ENCODE results near the gene SGCD. TPM values are rescaled to one million over a fixed set of nuclear protein-coding genes. Genes with fewer than 3 reads are reported as not detected.

The SGCD gene
- polyA plus RNA-seq, 1 of the 3 experiments (the other 2 are of a cell fraction): 0.87 TPM

DNA sequence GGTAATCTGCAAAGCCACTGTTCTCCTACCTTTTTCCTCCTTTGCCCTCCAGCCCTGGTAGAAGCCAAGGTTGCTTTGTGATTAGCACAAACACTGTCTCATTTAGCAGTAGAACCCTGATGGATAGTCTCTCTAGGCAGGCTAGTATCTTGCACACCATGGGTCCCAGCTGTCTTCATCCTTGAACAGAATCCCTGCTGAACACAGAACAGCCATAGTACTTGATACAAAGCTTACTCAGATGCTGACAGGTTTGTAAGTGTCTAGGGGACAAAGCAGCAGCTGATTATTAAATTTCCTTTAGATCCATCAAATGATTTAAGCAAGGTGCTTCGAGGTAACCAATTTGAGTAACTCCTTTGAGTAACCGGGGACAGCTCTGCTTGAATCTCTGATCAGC, 359.4 kb downstream of the SGCD start:
- ChIA-PET POLR2A (no interaction called here), CTCF (no interaction called here)
- no peak overlapping the region for H2AFZ ChIP-seq (ENCODE audit: low read depth)
- H3K9me2 ChIP-seq: no peaks in the 10 kb centered on the region
- TF ChIP-seq, protein P1, sequence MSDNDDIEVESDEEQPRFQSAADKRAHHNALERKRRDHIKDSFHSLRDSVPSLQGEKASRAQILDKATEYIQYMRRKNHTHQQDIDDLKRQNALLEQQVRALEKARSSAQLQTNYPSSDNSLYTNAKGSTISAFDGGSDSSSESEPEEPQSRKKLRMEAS (IDR thresholded peaks at IDR 0.05; ENCODE audit: low read depth): no peak
- TF ChIP-seq, protein P2, sequence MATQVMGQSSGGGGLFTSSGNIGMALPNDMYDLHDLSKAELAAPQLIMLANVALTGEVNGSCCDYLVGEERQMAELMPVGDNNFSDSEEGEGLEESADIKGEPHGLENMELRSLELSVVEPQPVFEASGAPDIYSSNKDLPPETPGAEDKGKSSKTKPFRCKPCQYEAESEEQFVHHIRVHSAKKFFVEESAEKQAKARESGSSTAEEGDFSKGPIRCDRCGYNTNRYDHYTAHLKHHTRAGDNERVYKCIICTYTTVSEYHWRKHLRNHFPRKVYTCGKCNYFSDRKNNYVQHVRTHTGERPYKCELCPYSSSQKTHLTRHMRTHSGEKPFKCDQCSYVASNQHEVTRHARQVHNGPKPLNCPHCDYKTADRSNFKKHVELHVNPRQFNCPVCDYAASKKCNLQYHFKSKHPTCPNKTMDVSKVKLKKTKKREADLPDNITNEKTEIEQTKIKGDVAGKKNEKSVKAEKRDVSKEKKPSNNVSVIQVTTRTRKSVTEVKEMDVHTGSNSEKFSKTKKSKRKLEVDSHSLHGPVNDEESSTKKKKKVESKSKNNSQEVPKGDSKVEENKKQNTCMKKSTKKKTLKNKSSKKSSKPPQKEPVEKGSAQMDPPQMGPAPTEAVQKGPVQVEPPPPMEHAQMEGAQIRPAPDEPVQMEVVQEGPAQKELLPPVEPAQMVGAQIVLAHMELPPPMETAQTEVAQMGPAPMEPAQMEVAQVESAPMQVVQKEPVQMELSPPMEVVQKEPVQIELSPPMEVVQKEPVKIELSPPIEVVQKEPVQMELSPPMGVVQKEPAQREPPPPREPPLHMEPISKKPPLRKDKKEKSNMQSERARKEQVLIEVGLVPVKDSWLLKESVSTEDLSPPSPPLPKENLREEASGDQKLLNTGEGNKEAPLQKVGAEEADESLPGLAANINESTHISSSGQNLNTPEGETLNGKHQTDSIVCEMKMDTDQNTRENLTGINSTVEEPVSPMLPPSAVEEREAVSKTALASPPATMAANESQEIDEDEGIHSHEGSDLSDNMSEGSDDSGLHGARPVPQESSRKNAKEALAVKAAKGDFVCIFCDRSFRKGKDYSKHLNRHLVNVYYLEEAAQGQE (IDR thresholded peaks at IDR 0.05; ENCODE audit: low read depth, low read length): no peak
- TF ChIP-seq, protein P3, sequence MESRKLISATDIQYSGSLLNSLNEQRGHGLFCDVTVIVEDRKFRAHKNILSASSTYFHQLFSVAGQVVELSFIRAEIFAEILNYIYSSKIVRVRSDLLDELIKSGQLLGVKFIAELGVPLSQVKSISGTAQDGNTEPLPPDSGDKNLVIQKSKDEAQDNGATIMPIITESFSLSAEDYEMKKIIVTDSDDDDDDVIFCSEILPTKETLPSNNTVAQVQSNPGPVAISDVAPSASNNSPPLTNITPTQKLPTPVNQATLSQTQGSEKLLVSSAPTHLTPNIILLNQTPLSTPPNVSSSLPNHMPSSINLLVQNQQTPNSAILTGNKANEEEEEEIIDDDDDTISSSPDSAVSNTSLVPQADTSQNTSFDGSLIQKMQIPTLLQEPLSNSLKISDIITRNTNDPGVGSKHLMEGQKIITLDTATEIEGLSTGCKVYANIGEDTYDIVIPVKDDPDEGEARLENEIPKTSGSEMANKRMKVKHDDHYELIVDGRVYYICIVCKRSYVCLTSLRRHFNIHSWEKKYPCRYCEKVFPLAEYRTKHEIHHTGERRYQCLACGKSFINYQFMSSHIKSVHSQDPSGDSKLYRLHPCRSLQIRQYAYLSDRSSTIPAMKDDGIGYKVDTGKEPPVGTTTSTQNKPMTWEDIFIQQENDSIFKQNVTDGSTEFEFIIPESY (IDR thresholded peaks at IDR 0.05; ENCODE audit: borderline replicate concordance, low read depth): no peak
- TF ChIP-seq YY1 (IDR thresholded peaks at IDR 0.05; ENCODE audit: low read depth) (no peak), RFX5 (IDR thresholded peaks at IDR 0.05; ENCODE audit: low read length) (no peak), TCF12 (IDR thresholded peaks at IDR 0.05) (no peak), TAF1 (IDR thresholded peaks at IDR 0.05; ENCODE audit: borderline replicate concordance, low read depth, low read length) (no peak), GATA2 (CRISPR knock-in tag; IDR thresholded peaks at IDR 0.05) (no peak), CHD2 (IDR thresholded peaks at IDR 0.05; ENCODE audit: low read length, partially characterized antibody) (no peak), GABPA (IDR thresholded peaks at IDR 0.05; ENCODE audit: low read depth) (no peak), RAD21 (IDR thresholded peaks at IDR 0.05; ENCODE audit: low read length) (no peak)
- TF ChIP-seq, protein P4, sequence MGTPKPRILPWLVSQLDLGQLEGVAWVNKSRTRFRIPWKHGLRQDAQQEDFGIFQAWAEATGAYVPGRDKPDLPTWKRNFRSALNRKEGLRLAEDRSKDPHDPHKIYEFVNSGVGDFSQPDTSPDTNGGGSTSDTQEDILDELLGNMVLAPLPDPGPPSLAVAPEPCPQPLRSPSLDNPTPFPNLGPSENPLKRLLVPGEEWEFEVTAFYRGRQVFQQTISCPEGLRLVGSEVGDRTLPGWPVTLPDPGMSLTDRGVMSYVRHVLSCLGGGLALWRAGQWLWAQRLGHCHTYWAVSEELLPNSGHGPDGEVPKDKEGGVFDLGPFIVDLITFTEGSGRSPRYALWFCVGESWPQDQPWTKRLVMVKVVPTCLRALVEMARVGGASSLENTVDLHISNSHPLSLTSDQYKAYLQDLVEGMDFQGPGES (IDR thresholded peaks at IDR 0.05; ENCODE audit: low read depth, low read length): no peak
- 13% methylated on average over 2 of the region's 2 CpGs for WGBS (ENCODE audit: low lambda C conversion rate)
- no peaks in the 10 kb centered on the region for H4K20me1 ChIP-seq (ENCODE audit: insufficient read depth)
- no peak for DNase-seq
- H3K4me1 ChIP-seq (ENCODE audit: control insufficient read depth in 1 of 2, insufficient read depth in 2 of 2, low read depth in 1 of 2, low read length in 1 of 2): peaks cover 0 to 13% of the 10 kb centered on the region in 2 experiments; a peak in 1 of 4 replicates
- H3K79me2 ChIP-seq (ENCODE audit: insufficient read depth): no peaks in the 10 kb centered on the region
- no peak overlapping the region for H3K4me3 ChIP-seq (ENCODE audit: low read depth in 2 of 2, low read length in 1 of 2)
- H3K9ac ChIP-seq: no peak overlapping the region
- H3K4me2 ChIP-seq: no peak overlapping the region
- H3F3A ChIP-seq (replicated peaks; ENCODE audit: insufficient read depth): no peaks in the 10 kb centered on the region
- H3K27me3 ChIP-seq (ENCODE audit: insufficient read depth): no peaks in the 10 kb centered on the region
- no peaks in the 10 kb centered on the region for H3K9me3 ChIP-seq
- H3K27ac ChIP-seq (ENCODE audit: low read depth in 2 of 2, low read length in 1 of 2): peak overlapping the region in 1 of 2 experiments; percentile 39; a peak in 1 of 4 replicates
- no peaks in the 10 kb centered on the region for H3K36me3 ChIP-seq (replicated peaks in 1 of 2; ENCODE audit: control insufficient read depth in 1 of 2, insufficient read depth in 2 of 2, low read length in 1 of 2)

Measured in SK-N-SH (cell line).